Nucleus accumbens (tissue), 56 donors: ENCODE measurements around the gene AUNIP.

Experiments
- DNase-seq, 56 donors: peaks; one replicate each; lab custom pipeline; 2025; lab: John Stamatoyannopoulos, UW

Gene AUNIP

DNA sequence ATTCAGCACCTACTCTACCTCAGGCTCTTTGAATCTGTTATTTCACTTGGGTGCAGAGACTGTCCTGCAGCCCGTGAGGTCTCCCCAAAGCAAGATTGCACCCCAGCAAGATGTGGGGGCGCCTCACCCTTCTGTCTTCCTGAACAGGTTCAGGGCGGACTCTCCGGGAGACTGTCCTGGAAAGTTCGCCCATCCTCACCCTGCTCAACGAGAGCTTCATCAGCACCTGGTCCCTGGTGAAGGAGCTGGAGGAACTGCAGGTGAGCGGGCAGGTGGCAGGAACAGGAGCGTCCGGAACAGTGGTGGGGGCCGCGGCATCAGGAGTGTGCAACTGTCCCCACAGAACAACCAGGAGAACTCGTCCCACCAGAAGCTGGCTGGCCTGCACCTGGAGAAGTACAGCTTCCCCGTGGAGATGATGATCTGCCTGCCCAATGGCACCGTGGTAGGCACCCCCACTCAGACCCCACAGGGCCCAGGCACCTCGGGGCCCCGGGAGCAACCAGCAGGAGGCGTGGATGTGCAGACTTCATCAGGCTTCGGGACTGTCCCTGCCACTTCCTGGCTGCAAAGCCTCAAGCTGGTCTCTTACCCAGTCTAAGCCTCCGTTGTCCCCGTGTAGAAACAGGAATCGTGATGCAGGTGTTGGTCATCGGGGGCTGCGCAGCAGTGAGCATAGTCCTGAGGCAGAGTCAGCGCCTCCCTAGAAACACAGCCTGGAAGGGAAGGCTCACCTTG lies 45.4 kb downstream of the AUNIP start:
- no peak for DNase-seq

DNA sequence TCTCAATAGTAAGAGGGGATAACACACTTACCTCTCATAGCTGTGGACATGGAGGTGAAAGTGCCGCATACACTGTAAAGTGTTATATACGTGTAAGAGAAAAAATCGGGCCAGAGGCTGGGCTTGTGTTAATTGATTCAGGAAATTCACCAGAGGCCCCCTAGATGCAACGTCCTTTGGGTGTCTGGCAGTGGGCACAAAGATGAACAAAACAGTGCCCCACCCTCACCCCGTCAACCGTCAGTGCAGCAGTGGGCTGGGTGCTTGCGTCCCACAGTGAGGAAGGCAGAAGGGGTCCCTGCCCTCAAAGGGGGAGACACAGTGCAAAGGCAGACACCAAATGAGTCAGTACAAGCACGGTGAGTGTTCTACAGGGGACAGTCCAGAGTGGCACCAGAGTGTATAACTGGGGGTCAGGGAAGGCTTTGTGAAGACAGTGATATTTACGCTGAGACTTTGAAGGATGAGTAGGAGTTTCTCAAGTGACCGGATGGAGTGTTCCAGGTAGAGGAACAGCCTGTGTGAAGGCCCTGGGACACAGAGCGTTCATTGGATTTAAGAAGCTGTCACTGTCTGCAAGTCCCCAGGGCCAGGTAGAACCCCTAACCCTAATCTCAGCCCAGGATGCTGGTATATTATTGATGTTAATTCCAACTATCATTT lies 46.1 kb downstream of the AUNIP start:
- DNase-seq: no peak

DNA sequence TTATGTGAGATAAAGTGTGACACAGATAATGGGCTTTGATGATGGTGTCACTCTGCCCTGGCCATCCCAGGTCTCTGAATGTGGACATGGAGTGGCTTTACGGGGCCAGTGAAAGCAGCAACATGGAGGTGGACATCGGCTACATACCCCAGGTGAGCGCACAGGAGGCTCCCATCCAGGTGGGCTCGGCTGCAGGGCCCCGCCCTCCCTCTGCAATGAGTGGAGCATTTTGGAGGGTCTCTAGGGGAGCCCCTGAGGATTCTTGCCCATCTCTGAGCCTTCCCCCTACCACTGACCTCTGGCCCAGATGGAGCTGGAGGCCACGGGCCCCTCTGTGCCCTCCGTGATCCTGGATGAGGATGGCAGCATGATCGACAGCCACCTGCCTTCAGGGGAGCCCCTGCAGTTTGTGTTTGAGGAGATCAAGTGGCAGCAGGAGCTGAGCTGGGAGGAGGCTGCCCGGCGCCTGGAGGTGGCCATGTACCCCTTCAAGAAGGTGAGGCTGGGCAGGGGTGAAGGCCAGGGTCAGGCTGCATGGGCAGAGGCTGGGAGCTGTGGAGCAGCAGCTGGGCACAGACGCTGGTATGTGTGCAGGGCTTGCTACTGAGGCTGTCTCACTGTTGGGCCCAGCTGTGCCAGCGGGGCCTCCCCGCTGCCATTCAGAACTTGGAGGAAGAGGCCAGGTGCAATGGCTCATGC lies 47.7 kb downstream of the AUNIP start:
- no peak for DNase-seq

DNA sequence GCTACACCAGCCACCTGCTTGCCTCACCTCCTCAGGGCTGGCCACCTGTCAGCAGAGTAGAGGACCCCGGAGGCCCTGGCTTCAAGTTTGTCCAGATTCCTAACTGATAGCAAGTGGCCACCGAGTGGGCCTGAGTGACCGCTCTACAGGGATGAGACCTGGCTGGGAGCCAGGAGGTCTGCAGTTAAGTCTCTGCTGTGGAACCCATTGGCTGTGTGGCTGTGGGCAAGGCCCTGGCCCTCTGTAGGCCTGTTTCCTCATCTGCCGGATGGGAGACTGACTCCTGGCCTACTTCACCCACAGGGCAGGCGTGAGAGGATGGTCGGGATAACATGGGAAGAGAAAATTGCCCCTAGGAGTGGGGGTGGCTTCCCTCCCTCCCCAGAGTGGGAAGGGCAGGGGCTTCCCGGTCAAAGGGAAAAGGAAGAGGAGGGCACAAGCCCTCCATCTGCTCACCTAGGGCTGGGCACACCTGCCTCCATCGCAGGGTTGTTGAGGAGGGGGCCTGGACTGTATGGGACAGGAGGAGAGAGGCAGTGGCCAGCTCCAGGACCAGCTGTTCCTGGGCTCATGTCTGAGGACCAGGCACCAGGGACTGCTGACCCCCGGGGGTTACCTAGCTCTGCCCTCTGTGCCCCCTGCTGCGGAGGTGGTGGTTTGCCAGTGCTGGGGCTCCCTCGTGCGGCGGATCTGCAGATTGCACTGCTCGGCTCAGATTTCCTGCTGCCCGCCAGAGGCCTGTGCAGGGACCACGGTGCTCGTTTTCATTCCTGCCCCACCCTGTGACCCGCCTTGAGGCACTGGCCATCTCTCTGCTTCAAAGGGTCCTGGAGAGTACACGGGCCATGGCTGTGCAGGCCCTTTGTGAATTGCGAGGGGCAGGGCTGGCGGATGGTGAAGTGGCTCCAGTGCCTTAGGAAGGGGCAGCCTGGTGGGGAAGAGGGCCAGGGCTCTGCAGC lies 48.6 kb downstream of the AUNIP start:
- DNase-seq: peak in 49 of 56 donors; percentile 13 to 85 (median 51)

DNA sequence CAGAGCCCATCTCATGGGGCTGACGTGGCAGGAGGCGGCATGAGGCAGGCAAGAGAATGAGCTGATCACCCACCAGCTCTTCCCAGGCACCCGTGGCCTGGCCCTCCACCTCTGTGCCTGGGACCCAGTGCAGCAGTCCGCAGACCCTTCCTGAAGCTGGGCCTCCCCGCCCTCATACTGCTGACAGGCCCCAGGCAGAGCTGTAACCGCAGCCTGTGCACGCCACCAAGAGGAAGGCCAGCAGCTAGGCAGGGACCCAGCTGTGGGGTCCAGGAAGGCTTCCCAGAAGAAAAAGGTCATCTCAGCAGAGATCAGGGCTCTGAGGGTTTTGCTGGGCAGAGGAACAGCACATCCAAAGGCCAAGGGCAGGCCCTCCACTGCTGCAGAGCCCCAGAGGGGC lies 49.3 kb downstream of the AUNIP start:
- DNase-seq: no peak

DNA sequence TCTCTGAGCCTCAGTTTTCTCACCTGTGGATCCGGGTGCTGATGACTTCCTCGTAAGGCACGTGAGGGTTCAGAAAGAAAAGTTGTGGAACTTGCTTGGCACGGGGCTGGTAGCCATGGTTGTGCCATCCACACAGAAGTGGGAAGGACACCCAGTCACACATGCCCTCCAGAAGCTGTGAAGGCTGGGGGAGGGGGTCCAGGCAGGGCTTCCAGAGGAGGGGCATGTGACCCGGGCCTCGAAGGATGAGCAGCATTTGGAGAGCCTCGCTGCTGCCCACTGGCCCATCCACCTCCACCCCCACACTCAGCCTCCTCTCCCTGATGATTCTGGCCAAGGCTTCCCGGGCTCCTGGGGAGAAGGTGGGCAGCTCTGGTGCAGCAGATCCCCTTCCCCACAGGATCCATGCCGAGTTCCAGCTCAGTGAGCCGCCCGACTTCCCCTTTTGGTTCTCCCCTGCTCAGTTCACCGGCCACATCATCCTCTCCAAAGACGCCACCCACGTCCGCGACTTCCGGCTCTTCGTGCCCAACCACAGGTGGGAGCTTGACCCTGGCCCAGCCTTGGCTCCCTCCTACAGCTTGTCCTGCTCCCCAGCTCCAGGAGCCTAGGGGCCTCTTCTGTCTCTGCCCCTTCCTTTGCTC lies 49.9 kb downstream of the AUNIP start:
- DNase-seq: no peak

DNA sequence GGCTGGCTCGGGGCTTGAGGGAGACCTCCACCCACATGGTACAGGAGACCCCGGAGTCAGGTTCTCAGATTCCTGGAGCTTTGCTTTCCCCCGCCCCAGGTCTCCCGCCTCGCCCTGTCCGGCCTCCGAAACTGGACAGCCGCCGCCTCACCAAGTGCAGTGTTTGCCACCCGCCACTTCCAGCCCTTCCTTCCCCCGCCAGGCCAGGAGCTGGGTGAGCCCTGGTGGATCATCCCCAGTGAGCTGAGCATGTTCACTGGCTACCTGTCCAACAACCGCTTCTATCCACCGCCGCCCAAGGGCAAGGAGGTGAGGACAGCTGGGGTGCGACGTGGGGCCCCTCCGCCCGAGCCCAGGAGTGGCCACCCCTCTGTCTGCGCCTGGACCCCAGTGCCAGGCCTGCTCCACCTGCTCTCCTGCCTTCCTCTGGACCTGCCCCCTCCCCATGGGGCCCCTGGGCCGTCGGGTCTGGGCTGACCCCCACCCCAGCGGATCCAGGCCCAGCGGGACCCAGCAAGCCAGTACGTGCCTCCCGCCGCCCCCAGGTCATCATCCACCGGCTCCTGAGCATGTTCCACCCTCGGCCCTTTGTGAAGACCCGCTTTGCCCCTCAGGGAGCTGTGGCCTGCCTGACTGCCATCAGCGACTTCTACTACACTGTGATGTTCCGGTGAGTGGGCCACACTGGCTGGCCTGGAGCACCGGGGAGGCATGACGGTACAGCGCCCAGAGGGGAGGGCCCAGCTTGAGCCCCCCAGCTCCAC lies 50.6 kb downstream of the AUNIP start:
- no peak for DNase-seq

DNA sequence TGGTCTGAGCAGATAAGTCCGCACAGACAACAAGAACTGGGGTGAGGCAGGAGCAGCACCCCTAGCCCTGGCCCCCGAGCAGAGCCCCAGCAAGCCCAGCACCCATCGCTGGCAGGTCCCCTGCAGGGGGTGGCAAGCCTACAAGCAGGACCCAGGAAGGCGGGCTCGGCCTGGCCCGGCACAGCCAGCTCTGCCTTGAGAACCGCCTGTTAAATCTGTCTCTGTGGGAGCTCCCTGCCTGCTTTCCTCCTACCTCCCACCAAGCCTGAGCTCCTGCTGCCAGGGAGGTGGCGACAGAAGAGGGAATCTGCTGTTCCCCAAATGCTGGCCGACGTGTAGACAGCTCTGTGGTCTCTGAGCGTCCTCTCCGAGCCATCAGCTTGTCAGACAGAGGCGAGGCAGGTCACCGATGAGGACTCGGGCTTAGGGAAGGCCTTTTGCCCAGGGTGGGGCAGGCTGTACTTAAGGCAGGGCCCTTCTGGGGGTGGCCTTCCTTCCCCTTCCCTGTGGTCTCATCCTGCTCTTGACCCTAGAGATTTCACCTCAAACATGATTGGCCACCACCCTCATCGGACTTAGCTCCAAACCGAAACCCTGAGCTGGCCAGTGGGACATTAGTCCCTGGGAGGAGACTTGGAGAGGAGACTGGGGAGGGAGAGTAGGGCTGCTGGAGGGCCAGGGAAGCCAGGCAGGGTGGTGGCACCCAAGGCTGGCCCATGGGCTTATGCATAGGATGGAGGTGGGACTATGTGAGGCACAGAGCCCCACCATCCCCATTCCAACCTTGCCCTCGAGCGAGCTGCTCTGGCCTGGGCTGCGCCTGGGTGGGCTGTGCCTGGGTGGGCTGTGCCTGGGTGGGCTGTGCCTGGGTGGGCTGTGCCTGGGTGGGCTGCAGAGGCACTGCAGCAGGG lies 51.5 kb downstream of the AUNIP start:
- DNase-seq: peak in 7 of 56 donors; percentile 16 to 43 (median 32)

DNA sequence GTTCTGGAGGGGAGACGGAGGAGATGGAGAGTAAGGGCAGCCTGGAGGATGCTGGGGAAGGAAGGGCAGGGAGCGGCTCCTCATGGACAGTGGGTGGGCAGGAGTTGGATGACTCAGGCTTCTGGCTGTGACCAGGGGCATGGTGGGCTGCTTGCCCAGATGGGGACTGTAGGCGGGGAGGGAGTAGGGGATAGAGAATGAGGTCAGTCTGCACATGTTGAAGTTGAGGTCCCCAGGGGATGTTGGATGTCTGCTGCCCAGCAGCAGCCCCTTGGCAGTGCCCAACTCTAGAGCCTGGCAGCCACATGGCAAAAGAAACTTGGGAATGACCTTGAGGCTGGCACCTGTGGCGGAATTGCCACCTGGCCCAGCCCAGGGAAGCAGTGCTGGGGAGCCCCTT lies 52.8 kb downstream of the AUNIP start:
- DNase-seq: peak in 11 of 56 donors; percentile 14 to 54 (median 27)

DNA sequence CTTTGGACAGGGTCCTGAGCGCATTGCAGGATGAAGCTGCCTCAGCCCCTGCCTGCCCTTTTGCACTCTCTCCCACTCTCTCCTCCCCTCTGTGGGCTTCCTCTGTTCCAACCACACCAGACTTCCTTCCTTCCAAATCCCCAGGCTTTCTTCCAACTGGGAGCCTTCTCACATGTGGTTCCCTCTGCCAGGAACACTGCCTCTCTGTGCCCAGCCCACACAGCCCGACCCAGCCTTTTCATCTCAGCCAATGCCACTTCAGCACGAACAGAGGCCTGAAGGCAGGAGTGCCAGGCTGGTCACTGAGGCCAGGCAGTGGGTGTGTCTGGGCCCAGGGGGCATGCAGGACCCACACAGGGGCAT lies 53.4 kb downstream of the AUNIP start:
- DNase-seq: peak in 49 of 56 donors; percentile 8 to 81 (median 50)

DNA sequence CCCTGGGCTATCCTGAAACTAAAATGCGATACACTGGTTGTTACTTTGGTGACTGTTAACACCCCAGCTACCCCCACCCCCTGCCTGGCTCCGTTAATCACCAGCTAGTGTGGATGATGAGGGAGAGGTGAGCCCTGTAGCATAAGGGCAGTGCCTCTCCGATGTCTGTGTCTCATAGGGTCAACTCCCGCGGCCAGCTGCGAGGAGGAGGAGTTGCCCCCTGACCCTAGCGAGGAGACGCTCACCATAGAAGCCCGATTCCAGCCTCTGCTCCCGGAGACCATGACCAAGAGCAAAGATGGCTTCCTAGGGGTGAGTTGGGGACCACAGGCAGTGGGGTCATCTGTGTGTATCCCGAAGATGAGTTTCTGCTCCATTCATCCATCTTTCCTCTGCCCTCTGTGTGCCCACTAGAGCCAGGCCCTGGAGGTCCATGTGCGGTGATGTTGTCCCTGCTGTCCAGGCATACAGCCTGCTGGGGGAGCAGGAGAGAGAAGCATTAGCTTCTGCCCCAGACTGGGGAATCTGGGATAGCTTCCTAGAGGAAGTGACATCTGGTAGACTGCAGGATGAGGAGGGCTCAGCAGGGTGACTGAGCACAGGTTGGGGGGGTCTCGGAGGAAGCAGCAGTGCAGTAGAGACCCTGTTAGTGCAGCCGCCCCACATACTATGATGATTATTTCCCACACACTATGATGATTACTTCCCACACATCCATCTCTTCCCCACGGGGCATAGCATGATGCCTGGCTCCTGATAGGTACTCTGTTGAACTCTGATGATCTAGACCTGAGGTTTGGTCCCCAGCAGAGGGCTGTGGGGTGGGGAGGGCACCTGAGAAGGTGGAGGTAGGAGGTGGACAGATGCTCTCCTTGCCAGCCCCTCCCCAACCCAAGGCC lies 54.0 kb downstream of the AUNIP start:
- peak in 1 of 56 donors; percentile 50 for DNase-seq

DNA sequence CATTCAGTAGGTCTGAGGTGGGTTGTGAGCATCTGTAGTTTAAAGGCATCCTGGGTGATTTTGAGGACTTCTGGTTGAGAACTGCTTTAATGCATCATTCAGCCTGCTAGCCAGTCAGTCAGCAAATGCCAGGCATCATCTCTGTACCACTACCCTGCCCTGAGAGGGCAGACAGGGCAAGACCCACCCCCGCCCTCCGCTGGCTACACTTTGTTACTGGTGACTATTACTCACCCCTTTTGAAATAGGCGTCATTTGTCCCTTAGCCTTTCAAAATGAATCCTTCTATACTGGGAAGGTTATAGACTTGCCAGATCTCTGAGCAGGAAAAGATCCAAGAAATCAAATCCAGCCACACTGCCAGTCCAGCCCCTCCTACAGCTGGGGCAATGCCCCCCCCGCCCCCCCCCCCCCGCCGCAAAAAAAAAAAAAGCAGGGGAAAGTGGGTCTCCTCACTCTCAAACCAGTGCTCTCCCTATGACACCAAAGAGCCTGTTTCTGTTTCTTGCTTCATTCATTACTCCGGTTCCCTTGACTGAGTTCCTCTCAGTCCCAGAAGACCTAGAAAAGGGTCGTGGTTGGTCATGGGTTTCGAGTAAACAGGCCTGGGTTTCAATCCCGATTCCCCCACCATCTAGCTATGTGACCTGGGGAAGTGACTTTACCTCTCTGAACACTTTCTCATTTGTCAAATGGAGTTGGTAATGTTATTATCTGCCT lies 54.9 kb downstream of the AUNIP start:
- no peak for DNase-seq

DNA sequence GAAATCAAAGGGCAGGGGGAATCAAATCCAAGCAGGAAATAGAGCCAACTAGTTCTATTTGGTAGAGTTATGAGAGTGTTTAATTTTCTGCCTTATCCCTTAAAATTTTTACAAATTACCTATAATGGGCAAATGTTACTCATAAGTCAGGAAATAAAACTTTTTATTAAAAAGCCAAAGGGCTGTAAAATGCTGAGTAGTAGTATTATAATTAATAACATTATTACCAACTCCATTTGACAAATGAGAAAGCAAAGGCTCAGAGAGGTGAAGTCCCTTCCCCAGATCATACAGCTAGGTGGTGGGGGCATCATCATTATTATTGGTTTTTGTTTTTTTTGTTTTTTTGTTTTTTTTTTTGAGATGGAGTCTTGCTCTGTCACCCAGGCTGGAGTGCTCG lies 55.9 kb downstream of the AUNIP start:
- no peak for DNase-seq

DNA sequence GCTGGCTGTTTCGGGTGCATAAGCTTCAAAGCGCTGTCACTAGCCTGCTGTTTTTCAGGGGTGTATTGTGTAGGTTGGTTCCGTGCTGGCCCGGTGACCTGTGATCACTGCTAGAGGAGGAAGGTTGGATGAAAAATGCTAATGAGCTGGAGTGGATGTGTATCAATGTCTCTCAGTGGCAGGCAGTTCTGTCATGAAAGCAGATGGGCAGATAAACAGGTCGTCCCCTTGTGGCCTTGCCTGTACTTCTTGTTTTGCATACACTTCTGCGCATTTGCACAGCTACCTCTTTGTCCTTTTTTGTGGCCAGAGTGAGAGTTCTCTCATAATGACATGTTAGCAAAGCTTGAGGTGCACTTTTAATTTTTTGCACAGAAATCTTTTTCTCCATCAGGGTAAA lies 56.3 kb downstream of the AUNIP start:
- no peak for DNase-seq

DNA sequence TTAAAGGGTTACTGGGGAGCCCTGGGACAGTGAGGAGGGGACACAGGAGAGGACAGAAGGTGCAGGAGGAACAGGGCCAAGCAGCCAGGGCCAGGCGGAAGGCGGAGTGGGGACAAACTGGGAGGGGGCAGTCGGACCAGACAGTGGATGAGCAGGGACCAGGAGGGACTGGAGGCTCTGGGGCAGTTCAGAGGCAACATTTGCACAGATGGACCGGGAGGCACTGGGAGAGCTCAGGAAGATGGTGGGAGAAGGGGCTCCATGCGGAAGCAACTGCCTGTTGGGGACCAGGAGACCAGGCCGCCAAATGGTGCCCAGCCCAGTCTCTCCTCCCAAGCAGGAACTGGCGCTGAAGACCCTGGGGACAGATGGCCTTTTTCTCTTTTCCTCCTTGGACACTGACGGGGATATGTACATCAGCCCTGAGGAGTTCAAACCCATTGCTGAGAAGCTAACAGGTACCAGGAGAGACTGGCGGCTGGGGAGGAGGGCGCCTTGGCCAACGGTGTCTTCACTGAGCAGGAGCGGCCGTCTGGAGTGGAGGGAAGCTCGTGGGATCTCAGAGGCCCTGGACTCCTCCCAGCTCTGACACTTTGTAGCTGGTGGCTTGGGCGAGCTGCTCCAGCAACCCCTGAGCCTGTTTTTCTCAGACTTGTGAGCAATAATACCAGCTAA lies 58.4 kb downstream of the AUNIP start:
- peak in 4 of 56 donors; percentile 16 to 49 (median 36) for DNase-seq
